ENCODE results near the gene CLDN10. TPM values are rescaled to one million over a fixed set of nuclear protein-coding genes. Genes with fewer than 3 reads are reported as not detected.

The CLDN10 gene
- total RNA-seq, 1 experiment from 2014 or later, result not detected

Other genes starting within 250 kb of the CLDN10 start
- gene DZIP1, start 92.0 kb downstream of the CLDN10 start, total RNA-seq (2014; rRNA removed; shearing (Covaris generic)), result 8.7 and 14.1 TPM in 2 replicates
- 19.4 and 25.6 TPM in 2 replicates for gene DNAJC3, start 124.4 kb downstream of the CLDN10 start, total RNA-seq (2014; rRNA removed; shearing (Covaris generic))